Panc1 (cell line): Measurements from ENCODE around the gene CTRB2.

Experiments
- CTCF ChIP-seq: fragments of 450-650 bp; IDR thresholded peaks from 2 replicates; pipeline ENCODE4 v1.5.1; 2017; ENCODE audit warnings: mild to moderate bottlenecking
- TCF7L2 ChIP-seq: IDR thresholded peaks from 2 replicates; pipeline ENCODE4 v1.6.1; 2011; ENCODE audit warnings: mild to moderate bottlenecking, low read depth, low read length, inconsistent platforms

GRCh38 chr16:75250089-75250808 is 43.3 kb upstream of the CTRB2 start:
- no peak for TF ChIP-seq CTCF
- TF ChIP-seq TCF7L2: no peak
